ENCODE data around the gene MAD1L1.
"Not testable (repeated sequence)": the region's sequence is repeated elsewhere in the genome, so short reads cannot be mapped to it uniquely, and the experiment has no call there.

MAD1L1 gene

GRCh38 chr7:2232766-2233520 is at the start of gene MAD1L1:
TSS of gene MAD1L1 (minus strand) at chr7:2232945. CDS start at chr7:2230133, 2,812 bp downstream.
- DNase-seq: peak; percentile 90

DNA sequence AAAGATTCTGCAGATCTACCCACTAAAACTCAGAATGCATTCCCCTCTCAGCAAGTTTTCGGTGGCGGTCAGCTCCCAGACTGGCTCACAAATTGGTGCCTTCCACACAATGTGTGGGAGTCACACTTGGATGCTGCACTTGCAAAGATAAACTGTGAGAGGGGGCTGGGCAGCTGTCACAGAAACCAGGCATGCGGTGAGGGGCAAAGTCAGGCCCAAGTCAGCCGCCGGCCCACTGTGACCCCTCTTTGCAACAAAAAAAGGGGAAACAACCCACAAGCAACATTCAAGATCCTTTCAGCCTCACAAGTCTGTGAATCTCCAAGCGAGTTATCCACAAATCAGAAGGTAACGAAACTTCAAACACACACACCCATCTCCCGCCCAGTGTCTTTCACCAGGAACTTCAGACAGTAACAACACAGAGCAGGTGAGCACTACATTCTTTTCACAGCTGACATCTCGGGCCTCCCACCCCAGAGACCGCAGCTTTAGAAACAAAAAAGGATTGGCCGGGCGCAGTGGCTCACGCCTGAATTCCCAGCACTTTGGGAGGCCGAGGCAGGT is 49.5 kb upstream of the MAD1L1 start:
- no peak for DNase-seq

GRCh38 chr7:2281541-2281940 is 48.8 kb upstream of the MAD1L1 start:
- DNase-seq: no peak

DNA sequence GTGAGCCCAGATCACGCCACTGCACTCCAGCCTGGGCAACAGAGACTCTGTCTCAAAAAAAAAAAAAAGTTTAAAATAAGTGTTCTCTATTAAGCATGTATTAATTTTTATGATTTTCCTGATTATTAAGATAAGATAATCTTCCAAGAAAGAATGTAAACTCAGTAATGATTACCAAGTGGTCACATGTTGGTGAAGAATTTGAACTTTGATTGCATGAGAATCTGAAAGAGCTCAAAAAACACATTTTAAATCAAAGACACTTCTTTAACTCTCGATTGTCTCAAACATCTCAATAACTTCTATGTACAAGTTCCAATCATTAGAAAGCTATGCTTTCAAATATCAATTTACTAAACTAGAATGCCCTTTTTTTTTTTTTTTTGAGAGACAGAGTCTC is 47.7 kb upstream of the MAD1L1 start:
- no peak for DNase-seq

- DNase-seq: no peak
Measured at GRCh38 chr7:2279896-2280295, 47.2 kb upstream of the MAD1L1 start.

- no peak for DNase-seq
Measured at GRCh38 chr7:2278026-2278425, 45.3 kb upstream of the MAD1L1 start.

- no peak for DNase-seq
Measured at GRCh38 chr7:2276107-2276506, 43.4 kb upstream of the MAD1L1 start.

DNA sequence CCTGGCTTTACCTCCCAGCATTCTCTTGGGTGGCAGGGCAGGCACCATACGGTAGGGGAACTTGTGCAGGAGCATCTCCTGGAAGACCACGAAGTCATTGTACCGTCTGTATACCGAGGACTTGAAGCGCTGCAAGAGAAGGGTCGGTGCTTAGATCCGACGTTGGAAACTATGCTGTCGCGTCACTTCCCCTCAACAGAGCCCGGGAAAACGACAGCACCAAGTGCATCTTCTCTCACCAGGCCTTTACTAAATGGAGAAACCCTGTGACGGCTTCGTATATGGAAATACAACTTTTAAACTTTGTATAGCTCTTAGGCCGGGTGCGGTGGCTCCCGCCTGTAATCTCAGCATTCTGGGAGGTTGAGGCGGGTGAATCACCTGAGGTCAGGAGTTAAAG is 42.4 kb upstream of the MAD1L1 start:
- DNase-seq: no peak

- DNase-seq: no peak
Measured at GRCh38 chr7:2274666-2275065, 41.9 kb upstream of the MAD1L1 start.

GRCh38 chr7:2273866-2274265 is 41.1 kb upstream of the MAD1L1 start:
- no peak for DNase-seq

GRCh38 chr7:2272031-2272430 is 39.3 kb upstream of the MAD1L1 start:
- DNase-seq: no peak

DNA sequence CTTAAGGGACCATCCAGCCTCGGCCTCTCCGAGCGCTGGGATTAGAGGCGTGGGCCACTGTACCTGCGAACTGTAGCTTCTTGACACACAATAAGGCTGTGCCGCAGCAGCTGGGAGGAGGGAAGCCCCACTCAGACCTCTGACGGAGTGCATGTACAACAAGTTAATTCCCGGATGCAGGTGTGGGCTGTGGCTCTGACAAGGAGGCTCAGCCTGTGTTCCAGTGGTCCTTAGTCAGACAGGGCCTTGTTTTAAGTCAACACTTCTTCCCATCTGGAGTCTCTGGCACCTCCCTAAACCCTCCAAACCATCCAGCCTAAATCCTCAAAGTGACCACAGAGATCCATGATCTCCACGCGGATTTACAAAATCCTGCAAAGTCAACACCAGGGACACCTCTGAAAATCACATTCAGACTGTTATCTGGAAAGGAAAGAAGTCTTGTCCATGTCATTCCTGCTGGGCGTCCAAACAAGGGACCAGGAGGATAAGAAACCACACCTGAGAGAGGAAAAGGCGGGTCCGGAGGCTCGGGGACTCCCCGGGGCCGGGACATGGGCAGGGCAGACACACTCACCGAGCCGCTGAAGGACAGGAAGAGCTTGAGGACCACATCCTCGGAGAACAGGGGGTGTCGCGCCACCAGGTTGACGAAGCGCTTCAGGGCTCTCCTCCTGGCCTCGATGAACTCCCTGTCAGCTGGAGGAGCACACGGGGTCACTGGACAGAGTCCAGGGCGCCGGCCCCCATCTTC is 38.7 kb upstream of the MAD1L1 start:
- DNase-seq: no peak

- DNase-seq: no peak
Measured at GRCh38 chr7:2270495-2270894, 37.8 kb upstream of the MAD1L1 start.

DNA sequence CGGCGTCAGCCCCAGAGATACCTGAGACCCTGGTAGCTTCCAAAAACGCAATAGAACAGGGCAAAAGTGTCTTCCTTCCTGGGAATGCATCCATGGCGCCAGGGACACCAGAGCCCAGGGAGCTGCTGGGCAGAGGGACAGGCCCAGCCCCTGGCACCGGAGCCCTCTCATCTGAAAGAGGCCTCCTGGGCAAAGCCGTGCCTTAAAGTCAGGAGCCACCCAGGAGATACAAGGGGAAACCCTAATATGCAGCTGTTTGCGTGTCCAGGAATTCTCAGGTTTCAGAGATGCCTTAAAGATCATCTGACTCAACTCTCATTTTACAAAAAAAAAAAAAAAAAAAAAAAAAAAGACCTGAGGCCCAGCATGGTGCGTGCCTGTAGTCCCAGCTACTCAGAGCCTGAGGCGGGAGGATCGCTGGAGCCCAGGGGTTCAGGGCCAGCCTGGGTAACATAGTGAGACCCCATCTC is 37.3 kb upstream of the MAD1L1 start:
- peak; percentile 13 for DNase-seq

DNA sequence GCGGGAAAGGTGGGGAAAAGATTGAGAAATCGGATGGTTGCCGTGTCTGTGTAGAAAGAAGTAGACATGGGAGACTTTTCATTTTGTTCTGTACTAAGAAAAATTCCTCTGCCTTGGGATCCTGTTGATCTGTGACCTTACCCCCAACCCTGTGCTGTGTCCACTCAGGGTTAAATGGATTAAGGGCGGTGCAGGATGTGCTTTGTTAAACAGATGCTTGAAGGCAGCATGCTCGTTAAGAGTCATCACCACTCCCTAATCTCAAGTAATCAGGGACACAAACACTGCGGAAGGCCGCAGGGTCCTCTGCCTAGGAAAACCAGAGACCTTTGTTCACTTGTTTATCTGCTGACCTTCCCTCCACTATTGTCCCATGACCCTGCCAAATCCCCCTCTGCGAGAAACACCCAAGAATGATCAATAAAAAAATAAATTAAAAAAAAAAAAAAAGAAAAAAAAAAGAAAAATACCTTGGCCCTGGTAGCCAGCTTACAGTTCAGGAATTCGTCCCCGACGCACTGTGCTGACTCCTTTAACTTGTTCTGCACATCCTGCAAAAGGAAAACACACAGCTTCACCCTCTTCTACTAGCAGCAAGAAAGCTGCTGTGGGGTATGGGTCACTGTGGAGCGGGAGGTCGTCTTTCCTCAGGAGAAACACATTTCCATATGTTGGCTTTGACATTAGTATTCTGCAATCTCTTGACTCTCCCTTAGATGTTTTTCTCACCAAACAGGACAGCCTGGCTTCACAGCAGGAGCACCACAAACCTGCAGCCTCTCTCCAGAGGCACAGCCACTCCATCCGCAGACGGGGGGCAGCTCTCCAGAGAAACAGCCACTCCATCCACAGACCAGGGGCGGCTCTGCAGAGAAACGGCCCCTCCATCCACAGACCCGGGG is 36.6 kb upstream of the MAD1L1 start:
- not testable (repeated sequence) for DNase-seq

DNA sequence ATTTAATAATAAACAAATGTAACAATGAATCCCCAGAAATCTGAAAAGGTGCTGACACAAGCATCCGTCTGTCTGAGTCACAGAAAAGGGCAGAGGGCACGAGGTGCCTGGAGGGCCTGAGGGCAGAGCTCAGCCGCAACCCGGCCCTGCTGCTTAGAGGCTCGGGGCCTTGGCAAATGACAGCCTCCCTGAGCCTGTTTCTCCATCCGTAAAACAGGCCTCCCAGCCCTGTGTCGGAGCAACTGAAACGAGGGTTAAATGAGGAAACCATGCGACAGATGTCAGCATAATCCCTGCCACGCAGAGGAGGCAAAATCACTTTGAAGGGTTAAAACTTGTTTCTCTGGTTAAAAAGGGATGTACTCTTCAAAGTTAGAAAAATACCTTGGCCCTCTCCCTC is 34.2 kb upstream of the MAD1L1 start:
- peak; percentile 42 for DNase-seq

- DNase-seq: no peak
Measured at GRCh38 chr7:2264158-2264557, 31.4 kb upstream of the MAD1L1 start.

GRCh38 chr7:2263176-2263575 is 30.4 kb upstream of the MAD1L1 start:
- DNase-seq: no peak

- DNase-seq: no peak
Measured at GRCh38 chr7:2261611-2262010, 28.9 kb upstream of the MAD1L1 start.

GRCh38 chr7:2260820-2261219 is 28.1 kb upstream of the MAD1L1 start:
- DNase-seq: no peak

GRCh38 chr7:2259480-2259879 is 26.7 kb upstream of the MAD1L1 start:
- DNase-seq: no peak

DNA sequence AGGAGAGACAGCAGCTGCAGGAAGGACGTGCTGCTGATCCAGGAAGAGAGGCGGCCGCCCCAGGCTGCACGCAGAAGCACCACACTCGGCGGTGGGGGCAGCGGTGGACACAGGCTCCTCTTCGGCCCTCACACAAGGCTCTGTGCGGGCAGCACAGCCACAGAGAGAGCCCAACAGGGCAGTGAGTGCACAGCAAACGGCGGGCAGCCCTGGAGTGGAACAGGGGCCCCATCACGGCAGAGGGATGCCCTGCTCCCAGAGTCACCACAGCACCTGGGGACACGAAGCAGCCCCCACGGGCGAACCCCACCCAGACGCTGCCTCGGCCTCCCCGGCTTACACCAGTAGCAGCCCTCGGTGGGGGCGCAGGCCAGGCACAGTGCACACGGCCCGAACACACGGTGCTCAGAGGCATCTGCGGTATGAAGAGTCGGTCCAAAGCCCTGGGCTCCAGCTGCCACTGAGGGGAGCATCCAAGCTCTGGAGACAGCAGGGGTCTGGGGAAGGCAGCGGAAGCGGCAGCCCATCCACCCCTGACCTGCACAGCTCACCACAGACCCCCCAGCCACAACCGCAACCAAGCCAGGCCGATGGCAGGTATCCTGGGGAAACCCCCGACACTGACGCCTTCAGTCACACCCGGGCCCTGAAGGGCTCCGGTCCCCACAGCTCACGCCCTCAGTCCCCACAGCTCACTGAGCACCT is 26.1 kb upstream of the MAD1L1 start:
- no peak for DNase-seq
